ENCODE results near the gene NOXO1.

Gene NOXO1

DNA sequence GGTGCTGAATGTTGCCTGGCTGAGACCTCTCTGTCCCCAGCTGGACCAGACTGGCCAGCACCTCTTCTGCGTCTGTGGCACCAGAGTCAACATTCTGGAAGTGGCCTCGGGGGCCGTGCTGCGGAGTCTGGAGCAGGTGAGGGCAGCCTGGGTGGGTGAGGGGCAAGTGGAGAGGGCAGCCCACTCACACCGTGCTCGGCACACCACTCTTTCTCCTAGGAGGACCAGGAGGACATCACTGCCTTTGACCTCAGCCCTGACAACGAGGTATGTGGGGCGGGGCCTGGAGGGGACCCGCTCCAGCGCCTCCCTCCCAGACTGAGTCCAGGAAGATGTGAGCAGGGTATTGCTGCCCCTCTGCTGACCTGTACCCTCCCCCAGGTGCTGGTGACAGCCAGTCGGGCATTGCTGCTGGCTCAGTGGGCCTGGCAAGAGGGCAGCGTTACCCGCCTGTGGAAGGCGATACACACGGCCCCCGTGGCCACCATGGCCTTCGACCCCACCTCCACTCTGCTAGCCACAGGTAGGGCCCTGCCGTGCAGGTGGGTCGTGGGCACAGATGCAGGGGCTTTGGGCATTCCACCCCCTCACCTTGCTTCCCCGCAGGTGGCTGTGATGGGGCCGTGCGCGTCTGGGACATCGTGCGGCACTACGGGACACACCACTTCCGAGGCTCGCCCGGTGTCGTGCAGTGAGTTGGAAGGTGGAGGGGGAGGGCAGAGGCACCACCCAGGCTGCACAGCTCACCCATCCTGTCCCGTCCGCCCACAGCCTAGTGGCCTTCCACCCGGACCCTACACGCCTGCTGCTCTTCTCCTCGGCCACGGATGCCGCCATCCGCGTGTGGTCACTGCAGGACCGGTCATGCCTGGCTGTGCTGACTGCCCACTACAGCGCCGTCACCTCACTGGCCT, 6.9 kb downstream of the NOXO1 start:
- DNase-seq (ENCODE audit: low spot score): no peak
- TF ChIP-seq CTCF (IDR thresholded peaks at IDR 0.05; ENCODE audit: extremely low read depth, missing control alignments): no peak

GRCh38 chr16:1973461-1974156, 7.7 kb downstream of the NOXO1 start:
- no peak for DNase-seq (ENCODE audit: low spot score)
- no peak for TF ChIP-seq CTCF (IDR thresholded peaks at IDR 0.05; ENCODE audit: extremely low read depth, missing control alignments)

GRCh38 chr16:1972490-1972877, 8.8 kb downstream of the NOXO1 start:
- DNase-seq (ENCODE audit: low spot score): peak; percentile 46
- TF ChIP-seq CTCF (IDR thresholded peaks at IDR 0.05; ENCODE audit: extremely low read depth, missing control alignments): no peak

DNA sequence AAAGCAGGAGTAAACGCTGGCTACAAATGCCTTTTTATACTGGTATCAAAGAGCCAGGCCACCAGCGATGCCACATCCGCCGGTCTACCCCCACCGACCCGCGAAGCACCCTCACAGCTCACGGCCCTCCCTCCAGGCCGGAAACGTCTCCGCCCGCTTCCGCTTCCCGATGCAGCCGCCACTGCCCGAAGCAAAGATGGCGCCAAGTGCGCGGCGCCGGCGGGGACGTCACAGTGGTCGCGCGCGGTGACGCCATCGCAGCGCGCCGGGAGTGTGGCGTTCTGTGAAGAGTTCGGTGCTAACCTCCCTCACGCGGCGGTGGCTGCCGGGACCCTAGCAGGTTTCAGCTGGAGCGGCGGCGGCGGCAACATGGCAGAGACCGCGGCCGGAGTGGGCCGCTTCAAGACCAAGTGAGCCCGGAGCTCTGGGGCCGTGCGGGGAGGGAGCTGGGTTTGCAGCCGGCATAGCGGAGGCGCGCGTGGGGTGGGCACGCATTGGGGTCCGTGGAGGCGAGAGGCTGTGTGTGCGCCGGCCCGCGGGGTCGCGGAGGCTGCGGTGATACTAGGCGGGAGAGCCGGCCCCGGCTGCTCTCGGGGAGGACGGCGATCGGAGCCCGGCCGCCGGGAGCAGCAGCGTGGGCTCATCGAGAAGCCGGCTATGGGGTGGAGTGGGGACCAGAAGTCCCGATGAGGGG, 9.3 kb downstream of the NOXO1 start, which contains the start of gene TBL3:
Gene TBL3, plus strand, starts transcription at position 258 of the 694 bp plus-strand sequence. Its CDS starts 112 bp downstream, at position 370.
- DNase-seq (ENCODE audit: low spot score): peak; percentile 97
- TF ChIP-seq CTCF (IDR thresholded peaks at IDR 0.05; ENCODE audit: extremely low read depth, missing control alignments): no peak

GRCh38 chr16:1968146-1968953, 12.9 kb downstream of the NOXO1 start:
- no peak for DNase-seq (ENCODE audit: low spot score)

DNA sequence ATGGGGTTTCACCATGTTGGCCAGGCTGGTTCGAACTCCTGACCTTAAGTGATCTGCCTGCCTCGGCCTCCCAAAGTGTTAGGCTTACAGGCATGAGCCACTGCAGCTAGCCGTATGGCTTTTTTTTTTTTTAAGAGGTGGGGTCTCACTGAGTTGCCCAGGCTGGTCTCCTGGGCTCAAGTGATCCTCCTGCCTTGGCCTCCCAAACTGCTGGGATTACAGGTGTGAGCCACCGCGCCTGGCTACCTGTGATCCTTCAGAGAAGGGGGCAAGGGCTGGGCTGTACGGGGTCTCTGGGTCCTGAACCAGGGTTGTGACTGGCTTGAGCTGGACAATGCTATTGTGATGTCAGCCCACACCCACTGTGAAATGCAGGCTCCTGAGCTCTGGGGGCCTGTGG, 14.8 kb downstream of the NOXO1 start, which contains the start of gene RNF151:
Gene RNF151, plus strand, starts transcription at position 397 of the 400 bp plus-strand sequence. CDS start 26 bp downstream, outside the sequence.
- no peak for TF ChIP-seq CTCF (IDR thresholded peaks at IDR 0.05; ENCODE audit: extremely low read depth, missing control alignments)
- no peak for DNase-seq (ENCODE audit: low spot score)

More at GRCh38 chr16:1968146-1968953, 12.9 kb downstream of the NOXO1 start:
- no peak for TF ChIP-seq CTCF (IDR thresholded peaks at IDR 0.05; ENCODE audit: extremely low read depth, missing control alignments)
